Measurements from ENCODE around the gene SH3BP1.

- TF ChIP-seq CTCF (IDR thresholded peaks at IDR 0.05), result no peak
- TF ChIP-seq POLR2A (IDR thresholded peaks at IDR 0.05), result no peak
Measured at GRCh38 chr22:37650463-37651136, 11.1 kb downstream of the SH3BP1 start.
